DND-41 (cell line): ENCODE data around the gene ZFHX3.

Source experiments
- CTCF ChIP-seq: IDR thresholded peaks from 2 replicates; pipeline ENCODE4 v1.5.1; 2012; ENCODE audit warnings: borderline replicate concordance, low read length, moderate library complexity, mild to moderate bottlenecking; ENCODE audit not compliant: poor library complexity, severe bottlenecking; ENCODE audit errors: extremely low read depth
- EZH2 ChIP-seq: IDR thresholded peaks from 3 replicates; pipeline ENCODE4 v1.6.1; 2012; ENCODE audit warnings: borderline replicate concordance, low read depth, mild to moderate bottlenecking, moderate library complexity, low read length, inconsistent platforms; ENCODE audit not compliant: severe bottlenecking

- no peak for TF ChIP-seq CTCF
- no peak for TF ChIP-seq EZH2
Measured at GRCh38 chr16:72928090-72928981, 119.6 kb downstream of the ZFHX3 start.
